ENCODE measurements around the gene MBD2.
"Not testable (repeated sequence)": the region's sequence is repeated elsewhere in the genome, so short reads cannot be mapped to it uniquely, and the experiment has no call there.

Gene MBD2

DNA sequence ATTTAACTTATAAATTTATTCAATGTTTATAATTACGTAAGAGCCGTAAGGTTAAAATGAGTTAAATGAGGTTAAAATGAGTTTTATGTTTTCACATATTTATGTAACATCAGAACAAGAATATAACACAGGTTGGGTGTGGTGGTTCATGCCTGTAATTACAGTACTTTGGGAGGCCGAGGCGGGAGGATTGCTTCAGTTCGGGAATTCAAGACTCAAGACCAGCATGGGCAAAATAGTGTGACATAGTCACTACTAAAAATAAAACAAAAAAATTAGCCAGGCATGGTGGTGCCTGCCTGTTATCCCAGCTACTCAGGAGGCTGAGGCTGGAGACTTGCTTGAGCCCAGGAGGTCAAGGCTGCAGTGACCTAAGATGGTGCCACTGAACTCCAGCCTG is 9.3 kb upstream of the MBD2 start:
- no peak for DNase-seq

DNA sequence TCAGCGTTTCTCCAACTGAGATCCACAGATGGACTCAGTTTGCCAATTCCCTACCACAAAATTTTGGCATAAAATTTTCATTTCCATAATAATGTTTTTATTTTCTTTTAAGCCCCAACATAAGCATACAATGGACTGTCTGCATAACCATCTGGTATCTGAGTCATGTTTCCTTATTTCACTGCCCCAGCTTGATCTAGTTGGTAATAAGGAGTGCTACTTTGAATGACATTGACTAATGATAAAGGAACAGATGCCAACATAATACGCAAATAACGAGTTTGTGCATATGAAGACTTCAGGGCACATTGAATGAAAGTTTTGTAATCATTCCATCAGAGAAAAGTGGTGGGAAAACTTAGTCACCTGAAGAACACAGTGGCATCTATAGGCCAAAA is 8.8 kb upstream of the MBD2 start:
- no peak for DNase-seq

DNA sequence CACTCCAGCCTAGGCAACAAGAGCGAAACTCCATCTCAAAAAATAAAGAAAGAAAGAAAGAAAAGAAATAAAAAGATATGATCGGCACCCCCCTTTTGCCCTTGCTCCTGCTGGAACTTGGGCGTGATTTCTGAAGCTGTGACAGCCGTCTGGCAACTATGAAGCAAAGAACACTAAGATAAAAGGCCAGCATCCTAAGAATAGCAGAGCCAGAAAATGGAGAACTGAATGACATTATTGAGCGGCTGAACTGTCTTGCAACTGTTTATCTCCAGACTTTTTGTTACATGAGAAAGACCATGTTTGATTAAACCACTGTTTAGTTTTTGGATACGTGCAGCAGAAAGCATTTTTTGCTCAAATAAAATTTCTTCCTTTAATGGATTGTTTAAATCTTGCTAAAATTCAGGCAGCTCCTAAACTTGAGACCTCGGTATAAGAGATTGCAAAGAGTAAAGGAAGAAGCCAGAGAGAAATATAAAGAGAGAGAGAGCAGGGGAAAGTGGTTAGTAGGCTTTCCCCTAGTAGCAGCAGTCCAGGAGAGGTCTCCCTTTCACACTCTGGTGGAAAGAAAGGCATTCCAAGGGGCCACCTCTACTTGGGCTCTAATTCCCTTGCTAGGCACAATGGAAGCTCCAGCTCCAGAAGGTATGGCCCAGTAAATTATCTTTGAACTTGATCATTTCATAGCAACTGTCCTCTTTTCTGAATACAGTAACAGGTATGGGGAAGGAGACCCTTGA is 8.2 kb upstream of the MBD2 start:
- no peak for DNase-seq

- no peak for DNase-seq
These were observed 5.1 kb upstream of the MBD2 start for GRCh38 chr18:54229421-54230059.

- no peak for DNase-seq
These were observed 3.9 kb upstream of the MBD2 start for GRCh38 chr18:54228364-54228763.

DNA sequence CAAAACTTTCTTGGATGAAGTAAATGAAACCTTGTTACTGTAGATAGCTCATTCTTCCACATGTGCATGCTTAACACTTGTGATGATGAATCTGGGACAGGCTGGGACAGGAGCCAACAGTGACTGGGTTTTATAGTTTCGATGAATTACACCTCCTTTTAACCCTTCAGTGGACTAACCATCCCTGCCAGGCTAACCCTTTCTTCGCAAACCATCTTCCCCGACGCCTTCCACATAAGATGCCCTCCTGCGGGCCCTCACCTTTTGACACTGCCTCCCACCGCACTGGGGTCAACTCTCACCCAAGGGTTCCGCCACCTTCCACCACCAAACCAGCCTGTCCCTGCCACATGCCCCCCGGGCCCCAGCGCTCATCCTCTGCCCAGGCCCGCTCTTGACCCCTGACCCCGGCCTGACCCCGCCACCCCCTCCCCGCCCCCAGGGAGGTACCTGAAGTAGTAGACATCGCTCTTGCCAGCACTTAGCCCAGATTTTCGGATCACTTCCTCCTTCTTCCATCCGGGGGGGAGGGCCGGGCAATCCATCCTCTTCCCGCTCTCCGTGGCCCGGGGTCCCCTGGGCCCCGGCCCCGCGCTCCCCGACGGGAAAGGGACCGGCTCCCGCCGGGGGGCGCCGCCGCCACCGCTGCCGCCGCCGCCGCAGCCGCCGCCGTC is 764 bp downstream of the MBD2 start:
- DNase-seq, result peak; percentile 34 to 51

DNA sequence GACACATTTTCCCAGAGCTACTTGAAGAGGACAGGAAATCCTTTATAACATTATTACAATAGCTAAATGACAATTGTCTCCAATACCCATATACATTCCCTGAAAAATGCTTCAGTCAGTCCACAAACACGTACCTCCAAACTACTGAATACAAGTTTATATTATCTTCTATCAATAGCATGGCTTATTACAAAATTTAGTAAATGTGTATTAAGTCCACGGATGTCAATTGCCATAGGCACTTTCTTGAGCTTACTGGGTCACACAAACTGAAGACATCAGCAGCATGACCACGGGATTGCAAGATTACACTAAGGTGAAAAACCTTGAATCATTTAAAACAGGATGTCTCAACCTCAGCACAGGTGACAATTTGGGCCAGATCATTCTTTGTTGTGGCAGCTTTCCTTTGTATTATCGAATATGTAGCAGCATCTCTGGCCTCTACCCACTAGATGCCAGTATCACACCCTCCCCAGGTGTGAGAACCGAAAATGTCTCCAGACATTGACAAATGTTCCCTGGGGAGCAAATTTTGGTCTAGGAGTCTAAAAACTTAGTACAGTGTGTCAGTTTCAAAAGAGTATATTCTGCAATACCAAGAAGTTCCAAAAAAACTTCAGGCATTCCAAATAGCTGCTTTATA is 1.4 kb downstream of the MBD2 start:
- peak; percentile 51 to 78 for DNase-seq

GRCh38 chr18:54220406-54220805 is 4.1 kb downstream of the MBD2 start:
- no peak for DNase-seq

- DNase-seq, result not testable (repeated sequence)
These were observed 5.7 kb downstream of the MBD2 start for GRCh38 chr18:54218803-54219202.

DNA sequence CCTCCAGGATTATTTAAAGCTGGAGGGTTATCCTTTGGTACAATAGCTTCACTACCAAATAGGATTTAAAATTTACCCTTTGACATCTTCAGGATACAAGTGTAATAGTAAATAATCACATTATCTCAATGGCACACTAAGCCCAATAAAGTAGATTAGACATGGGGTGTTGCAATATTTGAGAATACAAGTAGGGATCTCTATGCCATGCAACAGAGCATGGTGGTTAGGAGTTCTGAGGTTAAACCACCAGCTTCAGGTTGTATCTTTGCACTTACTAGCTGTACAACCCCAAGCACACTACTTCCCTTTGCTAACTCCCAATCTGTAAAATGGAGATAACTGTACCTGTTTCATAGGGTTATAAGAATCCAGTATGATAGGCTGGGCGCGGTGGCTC is 6.2 kb downstream of the MBD2 start:
- no peak for DNase-seq

DNA sequence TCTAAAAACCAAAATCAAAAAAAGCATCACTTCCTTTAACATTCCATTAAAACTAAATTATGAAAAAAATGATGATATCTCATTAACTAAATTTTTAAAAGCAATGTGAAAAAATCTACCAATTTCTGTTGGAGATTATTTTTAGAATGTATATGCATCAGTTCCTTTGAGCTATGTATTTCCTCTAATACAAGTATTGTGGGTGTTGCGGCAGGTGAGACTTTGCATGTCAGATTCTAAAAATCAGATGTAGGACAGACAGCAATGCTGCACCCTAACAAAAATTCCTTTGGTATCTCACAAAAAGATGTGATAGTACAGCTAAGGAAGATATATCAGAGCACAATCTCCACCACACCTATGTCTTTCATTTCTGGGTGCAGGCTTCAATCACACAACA is 6.8 kb downstream of the MBD2 start:
- DNase-seq, result no peak

- no peak for DNase-seq
These were observed 9.4 kb downstream of the MBD2 start for GRCh38 chr18:54215069-54215468.

- no peak for DNase-seq
These were observed 14.0 kb downstream of the MBD2 start for GRCh38 chr18:54210463-54210862.

DNA sequence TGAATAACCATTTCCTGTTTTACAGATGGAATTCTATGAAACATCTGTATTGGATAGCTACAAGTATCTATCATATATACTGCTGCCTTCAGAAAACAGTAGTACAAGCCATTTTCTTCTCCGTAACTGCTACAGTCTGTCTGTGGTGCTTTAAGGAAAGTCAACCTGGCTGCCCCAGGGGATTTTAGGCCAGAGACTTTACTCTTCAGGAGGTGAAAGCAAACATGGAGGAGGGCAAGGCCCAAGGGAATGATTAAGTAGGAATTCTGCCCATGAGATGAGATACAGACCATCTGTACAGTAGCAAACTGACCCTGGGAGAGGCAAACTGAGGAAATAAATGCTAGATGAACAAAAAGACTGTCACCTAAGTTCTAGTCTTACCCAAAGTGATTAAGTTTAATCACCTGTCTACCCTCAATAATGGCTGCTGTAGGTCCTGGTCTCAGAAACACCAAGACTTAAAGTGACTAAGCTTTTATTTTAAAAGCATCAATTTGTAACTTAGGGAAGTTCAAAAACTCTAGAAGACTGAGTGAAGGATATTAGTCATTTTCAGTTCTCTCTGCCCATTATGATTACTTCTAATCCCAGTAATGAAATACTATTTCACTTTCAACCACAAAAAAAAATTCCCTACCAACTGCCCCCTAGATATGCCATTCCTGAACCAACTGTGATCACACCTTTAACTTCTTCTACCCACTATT is 14.8 kb downstream of the MBD2 start:
- DNase-seq, result no peak

GRCh38 chr18:54206447-54206846 is 18.0 kb downstream of the MBD2 start:
- DNase-seq, result no peak

GRCh38 chr18:54205959-54206358 is 18.5 kb downstream of the MBD2 start:
- DNase-seq, result no peak

DNA sequence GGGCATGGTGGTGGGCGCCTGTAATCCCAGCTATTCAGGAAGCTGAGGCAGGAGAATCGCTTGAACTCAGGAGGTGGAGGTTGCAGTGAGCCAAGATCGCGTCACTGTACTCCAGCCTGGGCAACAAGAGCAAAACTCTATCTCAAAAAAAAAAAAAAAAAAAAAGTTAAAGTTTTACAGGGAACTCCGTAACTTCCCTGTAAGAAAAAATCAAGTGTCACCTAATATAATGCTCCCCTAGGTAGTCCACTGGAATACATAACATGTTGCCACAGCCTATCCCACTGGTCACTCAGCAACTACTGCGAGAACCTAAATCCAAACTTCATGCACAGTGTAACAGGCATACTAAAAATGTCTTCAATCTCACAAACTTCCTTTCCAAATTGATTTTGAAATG is 19.0 kb downstream of the MBD2 start:
- DNase-seq, result not testable (repeated sequence)

DNA sequence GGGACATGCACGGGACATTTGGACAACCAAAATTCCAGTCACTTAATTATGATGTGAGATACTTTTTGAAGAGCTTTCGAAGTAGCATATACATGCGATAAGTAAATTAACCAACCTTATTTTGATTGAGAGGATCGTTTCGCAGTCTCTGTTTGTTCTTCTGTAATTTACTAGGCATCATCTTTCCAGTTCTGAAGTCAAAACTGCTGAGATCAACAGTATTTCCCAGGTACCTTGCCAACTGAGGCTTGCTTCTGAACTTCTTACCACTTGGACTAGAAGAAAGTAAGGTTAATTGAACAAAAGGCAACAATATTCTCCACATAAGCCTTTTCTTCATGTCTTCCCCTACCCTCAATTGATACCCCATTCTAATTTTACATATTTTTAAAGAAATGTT is 19.6 kb downstream of the MBD2 start:
- DNase-seq, result no peak

DNA sequence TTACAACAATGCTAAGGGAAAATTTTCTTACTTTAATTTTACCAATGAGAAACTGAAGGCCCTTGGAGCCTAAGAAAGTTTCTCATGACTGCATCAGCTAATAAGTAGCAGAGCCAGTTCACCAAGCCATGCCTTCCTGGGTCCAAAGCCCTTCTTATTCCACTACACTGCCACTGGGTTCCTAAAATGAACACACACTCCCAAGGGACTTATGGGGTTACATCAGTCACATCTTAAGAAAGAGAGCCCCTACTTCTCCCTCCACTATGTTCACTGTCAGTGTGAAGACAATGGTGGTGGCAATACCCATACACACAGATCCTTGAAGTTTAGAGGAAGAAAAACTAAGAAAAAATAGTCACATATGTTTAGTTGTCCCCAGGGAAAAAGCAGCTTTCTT is 20.6 kb downstream of the MBD2 start:
- DNase-seq, result no peak

DNA sequence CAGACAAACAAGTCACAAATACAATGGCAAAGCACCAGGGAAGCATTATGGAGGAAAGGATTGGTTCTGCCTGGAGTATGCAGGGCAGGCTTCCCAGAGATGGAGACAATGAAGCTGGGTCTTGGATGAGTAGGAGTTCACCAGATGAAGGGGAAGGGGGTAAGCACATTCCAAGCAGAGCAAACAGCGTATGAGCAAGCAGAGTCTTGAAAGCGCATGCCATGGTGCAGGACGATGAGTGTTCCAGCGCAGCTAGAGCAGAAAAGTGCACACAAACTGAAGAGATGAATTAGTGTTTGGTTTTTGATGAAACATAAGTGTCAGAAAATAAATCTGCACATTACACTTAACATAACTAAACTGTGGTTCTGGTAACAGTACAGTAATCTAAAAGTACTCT is 21.6 kb downstream of the MBD2 start:
- no peak for DNase-seq

GRCh38 chr18:54197747-54198411 is 26.6 kb downstream of the MBD2 start:
- DNase-seq, result no peak

DNA sequence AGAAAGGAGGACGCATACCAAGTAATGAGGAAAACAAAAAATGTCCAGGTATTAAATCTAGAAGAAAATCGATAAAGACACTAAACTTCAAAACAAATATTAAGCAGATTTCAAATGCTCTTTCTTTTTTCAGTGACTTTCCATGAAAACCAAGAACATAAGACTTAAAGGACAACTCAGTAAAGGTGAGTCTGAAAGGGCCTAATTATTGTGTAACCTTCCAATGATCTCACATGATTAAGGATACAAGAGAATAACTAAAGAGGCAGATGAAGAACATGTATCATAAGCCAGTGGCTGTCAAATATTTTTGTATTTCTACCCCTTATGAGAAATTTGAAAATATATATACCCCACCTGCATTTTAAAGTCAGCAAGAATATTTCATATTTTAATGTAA is 30.7 kb downstream of the MBD2 start:
- no peak for DNase-seq

DNA sequence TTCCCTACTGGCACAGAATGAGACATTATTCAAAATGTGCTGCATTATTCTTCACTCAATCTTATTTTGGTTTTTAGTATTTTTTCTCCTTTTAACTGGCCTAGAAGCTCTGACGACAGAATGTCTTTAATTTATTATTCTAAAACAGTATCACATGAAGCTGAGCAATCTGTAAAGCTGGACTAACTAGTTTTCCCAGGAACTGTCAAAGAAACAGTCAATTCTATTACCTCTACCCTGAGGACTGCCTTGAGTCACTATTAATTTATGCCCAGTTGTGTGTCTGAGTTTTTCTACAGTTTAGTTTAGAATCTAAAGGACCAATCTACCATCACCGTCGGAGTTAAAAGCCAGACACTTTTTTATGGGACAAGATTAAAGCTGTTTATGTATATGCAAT is 31.6 kb downstream of the MBD2 start:
- no peak for DNase-seq
